Stimulated activated CD4-positive, alpha-beta T cell treated with anti-CD3 and anti-CD28 coated beads, Interleukin-4, amount 100 ng/mL, for 24 hours (primary cell): ENCODE data around the gene JAKMIP1.

Source experiments
- DNase-seq: peaks from one replicate; pipeline ENCODE4 v3.0.0-alpha.2; 2020

Gene JAKMIP1

DNA sequence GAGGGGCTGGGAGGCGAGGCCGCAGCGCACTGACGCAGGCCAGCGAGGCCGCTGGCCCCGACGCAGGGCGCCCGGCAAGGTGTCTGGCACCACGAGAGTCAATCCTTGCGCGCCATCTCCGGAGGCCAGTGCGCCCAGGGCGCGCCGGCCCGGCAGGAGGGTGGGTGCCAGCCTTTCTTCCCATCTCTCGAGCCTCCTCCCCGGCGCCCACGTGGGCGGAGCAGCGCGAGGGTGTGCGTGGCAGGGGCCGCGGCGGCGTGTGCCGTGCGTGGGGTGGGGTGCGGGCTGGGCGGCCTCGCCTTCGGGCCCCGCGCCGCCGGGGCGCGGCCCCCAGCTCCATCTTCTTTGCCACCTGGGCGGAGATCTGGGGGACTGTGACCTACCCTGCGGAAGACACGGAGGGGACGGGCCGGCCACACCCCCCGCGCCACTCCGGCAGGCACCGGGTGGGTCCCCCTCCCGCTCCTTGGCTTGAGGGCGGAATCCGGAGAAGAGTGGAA is 877 bp downstream of the JAKMIP1 start:
- DNase-seq, result no peak

- DNase-seq, result peak; percentile 25
These were observed 1.5 kb downstream of the JAKMIP1 start for GRCh38 chr4:6198768-6199421.

GRCh38 chr4:6198278-6198677 is 2.1 kb downstream of the JAKMIP1 start:
- peak; percentile 69 for DNase-seq

GRCh38 chr4:6197433-6198174 is 2.7 kb downstream of the JAKMIP1 start:
- DNase-seq, result no peak

DNA sequence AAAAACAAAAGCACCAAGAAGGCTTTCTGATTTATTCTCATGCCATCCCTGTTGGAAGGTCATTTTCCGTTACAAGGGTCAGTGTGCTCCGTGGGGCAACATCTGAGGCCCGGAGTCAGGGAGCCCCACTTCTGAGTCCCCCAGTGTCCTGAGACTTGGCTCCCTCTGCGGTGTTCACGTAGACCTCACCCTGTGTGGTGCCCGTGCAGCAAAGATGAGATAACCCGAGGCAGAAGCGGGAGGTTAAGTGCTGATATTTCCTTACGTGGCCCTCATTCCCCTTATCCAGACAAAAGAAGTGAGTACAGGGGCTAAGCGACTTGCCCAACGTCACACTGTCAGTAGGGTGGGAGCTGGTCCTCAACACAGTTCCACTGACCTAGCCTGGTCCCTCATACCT is 3.5 kb downstream of the JAKMIP1 start:
- DNase-seq, result no peak

- no peak for DNase-seq
These were observed 4.0 kb downstream of the JAKMIP1 start for GRCh38 chr4:6196324-6196723.

GRCh38 chr4:6195602-6196319 is 4.6 kb downstream of the JAKMIP1 start:
- no peak for DNase-seq

GRCh38 chr4:6194458-6195195 is 5.7 kb downstream of the JAKMIP1 start:
- no peak for DNase-seq

GRCh38 chr4:6193399-6193798 is 7.0 kb downstream of the JAKMIP1 start:
- DNase-seq, result no peak

DNA sequence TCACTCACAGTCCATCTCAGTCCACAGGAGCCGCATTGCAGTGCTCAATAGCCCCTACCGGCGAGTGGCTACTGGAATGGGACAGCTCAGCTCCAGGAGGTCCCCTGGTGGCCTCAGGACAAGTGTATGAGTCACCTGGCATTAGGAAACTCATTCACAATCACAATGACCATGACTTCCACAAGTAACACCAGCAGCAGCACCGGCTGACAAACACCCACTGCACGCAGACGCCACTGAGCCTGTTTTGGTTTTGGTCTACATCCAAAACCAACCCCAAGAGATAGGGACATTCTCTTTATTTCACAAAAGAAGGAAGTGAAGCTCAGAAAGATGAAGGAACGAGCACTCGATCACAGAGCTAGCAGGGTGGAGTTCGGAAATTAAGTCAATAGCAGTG is 8.1 kb downstream of the JAKMIP1 start:
- DNase-seq, result no peak

DNA sequence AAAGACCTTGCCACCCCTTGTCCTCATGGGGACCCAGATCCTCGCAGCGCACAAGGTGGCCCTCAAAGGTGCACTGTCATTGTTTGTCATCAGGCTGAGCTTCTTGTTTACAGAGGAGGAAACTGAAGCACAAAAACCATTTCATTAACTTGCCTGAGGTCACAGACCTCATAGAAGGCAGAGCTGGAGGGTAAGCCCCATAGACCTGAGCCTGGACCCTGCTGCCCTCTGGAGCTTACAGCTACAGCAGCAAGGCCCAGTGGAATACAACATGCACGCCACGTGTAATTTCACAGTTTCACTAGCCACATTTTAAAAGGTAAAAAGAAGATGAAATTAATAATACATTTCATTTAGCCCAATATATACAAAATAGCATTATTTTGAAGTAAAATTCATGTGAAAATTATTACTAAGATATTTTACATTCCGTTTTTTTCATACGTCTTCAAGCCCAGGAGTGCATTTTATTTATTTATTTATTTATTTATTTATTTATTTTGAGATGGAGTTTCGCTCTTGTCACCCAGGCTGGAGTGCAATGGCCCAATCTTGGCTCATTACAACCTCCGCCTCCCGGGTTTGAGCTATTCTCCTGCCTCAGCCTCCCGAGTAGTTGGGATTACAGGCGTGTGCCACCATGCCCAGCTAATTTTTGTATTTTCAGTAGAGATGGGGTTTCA is 8.8 kb downstream of the JAKMIP1 start:
- no peak for DNase-seq

DNA sequence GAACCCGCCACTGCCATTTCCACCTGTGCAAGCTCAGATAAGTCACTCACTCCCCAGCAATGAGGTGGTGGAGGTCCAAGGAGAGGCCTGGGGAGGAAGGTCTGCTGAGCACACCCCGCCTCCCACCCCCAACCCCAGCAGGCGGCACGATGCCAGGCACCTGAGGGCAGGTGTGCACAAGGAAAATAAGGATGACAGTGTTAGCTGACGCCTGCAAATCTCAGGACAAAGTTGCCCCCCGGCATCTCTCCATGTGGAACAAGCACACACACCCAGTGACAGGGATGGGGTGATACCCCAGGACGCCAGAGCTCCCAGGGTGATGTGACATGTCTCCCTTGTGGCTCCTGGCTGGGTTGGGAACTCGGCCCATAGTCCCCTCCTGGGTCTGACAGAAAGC is 9.9 kb downstream of the JAKMIP1 start:
- no peak for DNase-seq

- DNase-seq, result no peak
These were observed 10.8 kb downstream of the JAKMIP1 start for GRCh38 chr4:6189511-6189910.

GRCh38 chr4:6188687-6189305 is 11.6 kb downstream of the JAKMIP1 start:
- no peak for DNase-seq

GRCh38 chr4:6184169-6184568 is 16.2 kb downstream of the JAKMIP1 start:
- DNase-seq, result no peak

GRCh38 chr4:6183740-6184139 is 16.6 kb downstream of the JAKMIP1 start:
- peak; percentile 38 for DNase-seq

GRCh38 chr4:6182376-6183280 is 17.7 kb downstream of the JAKMIP1 start:
- DNase-seq, result no peak

DNA sequence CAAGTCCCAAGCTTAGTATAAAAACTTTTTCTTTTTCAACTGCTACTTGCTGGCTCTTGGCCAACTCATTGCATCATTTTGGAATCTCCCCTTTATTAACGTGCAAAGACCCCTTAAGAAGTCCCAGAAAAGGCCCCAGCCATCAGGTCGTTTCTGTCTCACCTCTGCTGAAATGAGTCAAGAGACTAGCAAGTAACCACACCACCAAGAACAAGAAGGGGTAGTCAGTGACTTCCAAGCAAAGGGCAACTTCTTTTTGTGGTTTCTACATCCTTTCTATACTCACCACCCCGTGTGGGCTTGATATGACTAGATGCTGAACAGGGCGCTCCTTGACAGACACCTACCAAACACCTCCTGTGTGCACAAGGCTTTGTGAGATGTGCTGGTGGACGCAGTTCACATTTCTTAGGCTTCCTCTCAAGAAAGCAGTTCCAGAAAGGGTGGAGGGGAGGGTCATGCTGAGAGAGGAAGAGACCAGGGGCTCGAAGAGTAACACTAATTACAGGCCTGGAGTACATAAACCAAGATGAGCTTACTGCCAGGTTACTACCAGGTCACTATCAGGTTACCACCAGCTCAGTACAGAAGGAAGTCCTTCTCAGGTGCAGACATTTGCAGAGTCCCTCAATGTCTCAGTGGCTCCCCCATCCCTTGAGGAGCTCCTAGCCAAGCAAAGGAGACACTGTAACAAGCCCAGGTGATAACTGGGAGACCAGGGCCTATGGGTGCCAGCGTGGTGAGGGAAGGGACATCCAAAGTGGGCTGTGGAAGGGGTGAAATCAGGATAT is 19.3 kb downstream of the JAKMIP1 start:
- peak; percentile 75 for DNase-seq

GRCh38 chr4:6179362-6179761 is 21.0 kb downstream of the JAKMIP1 start:
- DNase-seq, result no peak

DNA sequence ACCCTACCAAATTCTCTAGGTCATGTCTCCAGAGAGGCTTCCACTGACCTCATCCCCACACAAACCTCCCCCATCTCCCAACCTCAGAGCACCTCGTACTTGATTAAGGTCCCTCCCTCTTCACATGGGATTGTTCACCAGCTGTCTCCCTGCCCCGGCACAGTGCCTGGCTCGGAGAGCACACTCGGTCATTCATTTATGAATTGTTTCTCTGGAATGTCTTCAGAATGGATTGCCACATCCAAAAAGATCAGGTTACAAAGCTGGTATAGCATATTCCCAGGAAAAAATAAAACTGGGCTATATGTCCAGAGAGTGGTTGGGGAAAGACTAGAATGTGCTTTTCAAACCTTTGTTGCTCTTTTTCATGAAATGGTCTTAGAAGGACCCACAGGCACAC is 21.6 kb downstream of the JAKMIP1 start:
- no peak for DNase-seq
